HCT116 (cell line): ENCODE results near the gene TTLL4. TPM values are rescaled to one million over a fixed set of nuclear protein-coding genes. Genes with fewer than 3 reads are reported as not detected.

Source experiments
- ATAC-seq: fragments of 200-7000 bp; cut with Tn5 transposase; 2 replicates; pipeline ENCODE4 v1.9.1; 2020; ENCODE audit warnings: mild to moderate bottlenecking, moderate library complexity
- BruUV-seq: library from RNA; stranded (reverse); fragments of 400-500 nt; replicated peaks from 2 replicates; lab custom pipeline; 2021; lab: Mats Ljungman, UMichigan
- CTCF ChIA-PET: fragments of 300-600 bp; sonication (Branson Sonifier 250); formaldehyde crosslinking; loops from one replicate; lab custom pipeline; 2021; ENCODE audit warnings: antibody characterized with exemption; lab: Charles Lee
- POLR2A ChIA-PET: fragments of 300-600, 350-600 bp; sonication (Branson Sonifier 250); formaldehyde crosslinking; loops from one replicate; lab custom pipeline; 2021; ENCODE audit warnings: antibody characterized with exemption; lab: Charles Lee
- RAD21 ChIA-PET, 2 experiments: fragments of 300-600 bp; sonication (Branson Sonifier 250); formaldehyde crosslinking; loops; one replicate each; lab custom pipeline; 2023; ENCODE audit warnings: low total read pairs in 2 of 2; ENCODE audit not compliant: uncharacterized antibody in 2 of 2, unreplicated experiment in 2 of 2, low non-redundant PET in 1 of 2; lab: Charles Lee
- DNase-seq: peaks from one replicate; pipeline ENCODE4 v3.0.0-alpha.2; 2010; ENCODE audit warnings: low read depth, low spot score
- H2AFZ ChIP-seq: fragments of 200-600 bp; shearing (Covaris generic), sonication (generic); 2 replicates; pipeline ENCODE4 v1.6.1; 2017; ENCODE audit warnings: low read depth, mixed run types, mixed read lengths, antibody characterized with exemption, low read length; ENCODE audit not compliant: poor library complexity, severe bottlenecking
- H3K27ac ChIP-seq: 2 replicates; pipeline ENCODE4 v1.5.1; 2012; ENCODE audit warnings: low read depth, low read length
- H3K27me3 ChIP-seq: fragments of 200-600 bp; sonication (generic); 2 replicates; pipeline ENCODE4 v1.6.1; 2016; ENCODE audit warnings: mixed run types, low read length, mixed read lengths; ENCODE audit not compliant: insufficient read depth
- H3K36me3 ChIP-seq, 2 experiments: fragments of 200-500 bp in 1 of 2; fragments of 200-600 bp in 1 of 2; sonication (Bioruptor generic) in 1 of 2; sonication (generic) in 1 of 2; 2 replicates each; pipeline versions ENCODE4 v1.5.1 to v1.6.1; 2014 to 2016; ENCODE audit warnings: low read length in 2 of 2, inconsistent platforms in 1 of 2, mixed read lengths in 1 of 2, mixed run types in 1 of 2; ENCODE audit not compliant: insufficient read depth in 2 of 2, control insufficient read depth in 1 of 2
- H3K4me1 ChIP-seq, 2 experiments: fragments of 200-600 bp in 1 of 2; sonication (generic) in 1 of 2; 2 replicates each; pipeline versions ENCODE4 v1.5.1 to v1.6.1; 2012 to 2017; ENCODE audit warnings: low read length in 2 of 2, inconsistent platforms in 1 of 2, mild to moderate bottlenecking in 1 of 2, mixed read lengths in 1 of 2, mixed run types in 1 of 2, moderate library complexity in 1 of 2; ENCODE audit not compliant: insufficient read depth in 2 of 2, control insufficient read depth in 1 of 2
- H3K4me2 ChIP-seq: fragments of 200-600 bp; sonication (generic); 2 replicates; pipeline ENCODE4 v1.6.1; 2017; ENCODE audit warnings: mixed run types, low read length, mixed read lengths
- H3K4me3 ChIP-seq, 2 experiments: fragments of 200-600 bp in 1 of 2; sonication (generic) in 1 of 2; replicated peaks in 1 of 2; 2 replicates each; pipeline ENCODE4 v1.5.1; 2011 to 2016; ENCODE audit warnings: low read length in 2 of 2, control low read depth in 1 of 2, low read depth in 1 of 2, mild to moderate bottlenecking in 1 of 2, mixed read lengths in 1 of 2, mixed run types in 1 of 2
- H3K79me2 ChIP-seq: fragments of 200-600 bp; sonication (generic); 2 replicates; pipeline ENCODE4 v1.6.1; 2017; ENCODE audit warnings: mild to moderate bottlenecking, mixed run types, low read length, moderate library complexity, mixed read lengths; ENCODE audit not compliant: insufficient read depth
- H3K9ac ChIP-seq: fragments of 200-600 bp; sonication (generic); 2 replicates; pipeline ENCODE4 v1.6.1; 2016; ENCODE audit warnings: low read length, mixed read lengths
- H3K9me2 ChIP-seq: fragments of 200-600 bp; sonication (generic), shearing (Covaris generic); 2 replicates; pipeline ENCODE4 v1.6.1; 2017; ENCODE audit warnings: mixed run types, mild to moderate bottlenecking, moderate library complexity; ENCODE audit not compliant: insufficient read depth
- H3K9me3 ChIP-seq, 2 experiments: fragments of 200-500 bp in 1 of 2; fragments of 200-600 bp in 1 of 2; sonication (Bioruptor generic) in 1 of 2; sonication (generic) in 1 of 2; 2 replicates each; pipeline ENCODE4 v1.6.1; 2014 to 2017; ENCODE audit warnings: low read length in 2 of 2, mixed read lengths in 2 of 2, inconsistent platforms in 1 of 2, low read depth in 1 of 2, mild to moderate bottlenecking in 1 of 2, mixed run types in 1 of 2, moderate library complexity in 1 of 2; ENCODE audit not compliant: control insufficient read depth in 1 of 2, insufficient read depth in 1 of 2
- H4K20me1 ChIP-seq: fragments of 200-600 bp; sonication (generic), shearing (Covaris generic); 2 replicates; pipeline ENCODE4 v1.6.1; 2017; ENCODE audit warnings: mixed run types, mild to moderate bottlenecking, moderate library complexity; ENCODE audit not compliant: insufficient read depth
- CEBPB ChIP-seq: IDR thresholded peaks from 2 replicates; pipeline ENCODE4 v1.6.1; 2012; ENCODE audit warnings: low read depth
- EGR1 ChIP-seq: IDR thresholded peaks from 2 replicates; pipeline ENCODE4 v1.6.1; 2012; ENCODE audit warnings: low read depth
- ELF1 ChIP-seq: IDR thresholded peaks from 2 replicates; pipeline ENCODE4 v1.6.1; 2012; ENCODE audit warnings: low read depth, borderline replicate concordance
- EZH2 ChIP-seq: fragments of 200-600 bp; sonication (generic); IDR thresholded peaks from 2 replicates; pipeline ENCODE4 v1.6.1; 2017; ENCODE audit warnings: antibody characterized with exemption, mixed run types
- JUND ChIP-seq: IDR thresholded peaks from 2 replicates; pipeline ENCODE4 v1.6.1; 2012
- MAX ChIP-seq: IDR thresholded peaks from 2 replicates; pipeline ENCODE4 v1.6.1; 2012
- POLR2A ChIP-seq: IDR thresholded peaks from 2 replicates; pipeline ENCODE4 v1.7.0; 2011; ENCODE audit warnings: borderline replicate concordance; ENCODE audit not compliant: insufficient read depth, insufficient read length; ENCODE audit errors: extremely low read depth
- POLR2AphosphoS5 ChIP-seq: IDR thresholded peaks from 2 replicates; pipeline ENCODE4 v1.6.1; 2011; ENCODE audit warnings: mild to moderate bottlenecking, low read depth, low read length, moderate library complexity
- RAD21 ChIP-seq: IDR thresholded peaks from 2 replicates; pipeline ENCODE4 v1.6.1; 2012; ENCODE audit warnings: low read depth, mild to moderate bottlenecking
- REST ChIP-seq: IDR thresholded peaks from 2 replicates; pipeline ENCODE4 v1.6.1; 2012; ENCODE audit warnings: low read depth
- SIN3A ChIP-seq: IDR thresholded peaks from 2 replicates; pipeline ENCODE4 v1.6.1; 2012; ENCODE audit warnings: low read depth
- SP1 ChIP-seq: IDR thresholded peaks from 2 replicates; pipeline ENCODE4 v1.6.1; 2012; ENCODE audit warnings: low read depth
- SRF ChIP-seq: IDR thresholded peaks from 2 replicates; pipeline ENCODE4 v1.6.1; 2012; ENCODE audit warnings: low read depth
- TCF7L2 ChIP-seq: IDR thresholded peaks from 2 replicates; pipeline ENCODE4 v1.7.0; 2011; ENCODE audit warnings: borderline replicate concordance, inconsistent platforms; ENCODE audit not compliant: insufficient read depth, insufficient read length; ENCODE audit errors: extremely low read depth
- YY1 ChIP-seq: IDR thresholded peaks from 2 replicates; pipeline ENCODE4 v1.6.1; 2011; ENCODE audit warnings: low read length, low read depth, moderate library complexity, mild to moderate bottlenecking; ENCODE audit not compliant: insufficient replicate concordance; ENCODE audit errors: extremely low read depth
- ZBTB33 ChIP-seq: IDR thresholded peaks from 2 replicates; pipeline ENCODE4 v1.6.1; 2011; ENCODE audit warnings: mild to moderate bottlenecking, low read length, moderate library complexity; ENCODE audit not compliant: insufficient replicate concordance; ENCODE audit errors: extremely low read depth
- ZNF274 ChIP-seq: fragments of 200-500 bp; sonication (Bioruptor generic); IDR thresholded peaks from 2 replicates; pipeline ENCODE4 v1.6.1; 2014; ENCODE audit warnings: mild to moderate bottlenecking, low read depth, low read length, inconsistent platforms
- intact Hi-C: fragments of 100-400 bp; cut with micrococcal nuclease; formaldehyde crosslinking; loops from 2 replicates; pipeline ENCODE4 v1.10.0; 2022
- total RNA-seq: library from RNA; stranded (reverse); gene quantifications from one replicate; pipeline ENCODE4 v1.2.1, GENCODE V29; 2021; ENCODE audit not compliant: unreplicated experiment

The TTLL4 gene
- total RNA-seq, 1 experiment from 2014 or later = 53.0 TPM

- Histone ChIP-seq H3K4me1 (peaks cover 11 to 13% of the 10 kb centered on the region in 2 experiments; a peak in 2 of 4 replicates), H3K4me2 (peak within 1 kb of the TSS; percentile 81), H3K9me3 (no peaks in the 10 kb centered on the region), H3K36me3 (peaks cover 11 to 15% of the 10 kb centered on the region in 2 experiments; a peak in 3 of 4 replicates), H2AFZ (peak within 1 kb of the TSS; percentile 24), H3K9me2 (no peaks in the 10 kb centered on the region), H3K79me2 (peaks cover 33% of the 10 kb centered on the region), H3K4me3 (peak within 1 kb of the TSS; percentile 74 to 89), H3K9ac (peak within 1 kb of the TSS; percentile 71), H4K20me1 (no peaks in the 10 kb centered on the region), H3K27ac (peak within 1 kb of the TSS; percentile 74), H3K27me3 (no peaks in the 10 kb centered on the region)
- ChIA-PET CTCF (interaction anchor here (0.7 to 2.0 kb wide), 6 partner anchors 13 to 226 kb away, joined by 3 to 14 read pairs (median 5); partner anchors contain the start of genes BCS1L, TTLL4 and ZNF142), RAD21 (interaction anchor here in 1 of 2 experiments (0.9 to 1.6 kb wide), 2 partner anchors 12 to 176 kb away, joined by 3 to 5 read pairs; partner anchors contain the start of genes BCS1L and ZNF142), POLR2A (interaction anchor here (0.6 to 2.3 kb wide), 2 partner anchors 12 to 77 kb away, joined by 9 to 20 read pairs; partner anchors contain the start of genes BCS1L and ZNF142)
- BruUV-seq = no TSS peak
- ATAC-seq (peak; percentile 96), DNase-seq (peak; percentile 78)
- intact Hi-C loops = no loop called here
- TF ChIP-seq EZH2 (no peak), ELF1 (peak; percentile 58; the same call in 1 of the 2 replicates), SIN3A (peak; percentile 95; the same call in 1 of the 2 replicates), MAX (peak; percentile 68), POLR2A (peak; percentile 44), POLR2AphosphoS5 (peak; percentile 91), EGR1 (peak; percentile 52), TCF7L2 (no peak), RAD21 (no peak), JUND (no peak), ZBTB33 (no peak), SP1 (peak; percentile 33), REST (no peak), YY1 (peak; percentile 93), ZNF274 (no peak), SRF (peak; percentile 62; the same call in 1 of the 2 replicates), CEBPB (no peak)
Observed at GRCh38 chr2:218671654-218672566, 38.7 kb upstream of the TTLL4 start, which contains the start of the genes RNF25 and STK36. Gene RNF25 (minus strand): TSS chr2:218672002. CDS start chr2:218671970, 32 bp downstream. Gene STK36 (plus strand): TSS chr2:218672086. CDS start chr2:218672830, 744 bp downstream.
